GM18951 (cell line): ENCODE measurements around the gene TSPAN9.

Experiments used
- POLR2A ChIP-seq: IDR thresholded peaks from 4 replicates; pipeline ENCODE4 v1.6.1; 2011; ENCODE audit warnings: mild to moderate bottlenecking; ENCODE audit not compliant: insufficient read length, insufficient read depth; ENCODE audit errors: extremely low read depth
- in situ Hi-C: fragments of 300-500 bp; cut with MboI; formaldehyde crosslinking; loops from one replicate; pipeline ENCODE4 v1.12.0; 2022; ENCODE audit warnings: low sequenced_read_pairs, mixed read lengths, inconsistent platforms; ENCODE audit not compliant: unreplicated experiment

Gene TSPAN9

GRCh38 chr12:3271146-3271545 lies 194.0 kb downstream of the TSPAN9 start:
- in situ Hi-C loops, result loop anchor here (10.0 kb wide), 1 partner anchor 136 kb away; no protein-coding TSS in a partner anchor
- TF ChIP-seq POLR2A, result no peak

DNA sequence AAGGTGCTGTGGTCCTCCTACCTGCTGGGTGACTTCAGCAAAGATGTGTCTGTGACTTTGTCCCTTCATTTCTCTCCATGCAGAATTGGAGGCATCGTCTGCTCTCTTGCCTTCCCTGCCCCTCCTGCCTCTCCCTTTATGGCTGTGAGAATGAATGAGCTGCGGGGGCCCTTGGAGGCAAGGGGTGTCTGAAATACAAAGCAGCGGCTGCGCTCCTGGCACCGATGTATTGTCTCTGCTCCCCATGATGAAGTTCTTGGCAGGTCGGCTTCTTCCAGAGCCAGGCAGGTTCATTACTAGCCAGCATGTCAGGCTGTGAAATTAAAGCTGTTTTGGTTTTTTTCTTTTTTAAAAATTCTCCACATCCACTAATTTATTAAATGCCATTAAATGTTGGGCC lies 194.5 kb downstream of the TSPAN9 start:
- in situ Hi-C loops, result loop anchor here (10.0 kb wide), 1 partner anchor 137 kb away; no protein-coding TSS in a partner anchor
- no peak for TF ChIP-seq POLR2A

- in situ Hi-C loops, result loop anchor here (10.0 kb wide), 1 partner anchor 138 kb away; no protein-coding TSS in a partner anchor
These were observed 195.8 kb downstream of the TSPAN9 start for GRCh38 chr12:3272958-3273357.

GRCh38 chr12:3273409-3273853 lies 196.3 kb downstream of the TSPAN9 start:
- TF ChIP-seq POLR2A, result no peak
- in situ Hi-C loops, result loop anchor here (10.0 kb wide), 1 partner anchor 139 kb away; no protein-coding TSS in a partner anchor

More at GRCh38 chr12:3272958-3273357, 195.8 kb downstream of the TSPAN9 start:
- TF ChIP-seq POLR2A, result no peak

DNA sequence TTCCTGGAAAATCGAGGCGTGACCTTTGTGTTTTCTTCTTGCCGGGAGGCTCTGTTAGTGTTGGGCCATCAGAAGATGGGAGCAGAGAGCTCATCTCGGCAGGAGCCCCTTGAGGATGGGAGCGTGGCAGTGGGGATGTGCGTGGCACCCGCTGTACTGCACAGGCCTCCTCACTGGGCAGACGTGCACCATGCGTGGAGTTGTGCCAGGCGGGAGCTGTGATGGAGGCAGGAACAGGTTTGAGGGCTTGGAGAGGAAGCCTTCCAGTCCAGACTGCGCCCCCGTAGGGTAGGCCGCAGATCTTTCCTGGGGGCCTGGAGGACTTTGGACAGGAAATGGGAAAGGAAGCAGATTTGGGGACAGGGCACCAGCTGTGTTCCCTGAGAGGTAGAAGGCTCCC lies 197.5 kb downstream of the TSPAN9 start:
- no peak for TF ChIP-seq POLR2A
- in situ Hi-C loops, result loop anchor here (10.0 kb wide), 1 partner anchor 140 kb away; no protein-coding TSS in a partner anchor

GRCh38 chr12:3275171-3276041 lies 198.2 kb downstream of the TSPAN9 start:
- TF ChIP-seq POLR2A, result no peak
- in situ Hi-C loops, result loop anchor here (10.0 kb wide), 1 partner anchor 141 kb away; no protein-coding TSS in a partner anchor

DNA sequence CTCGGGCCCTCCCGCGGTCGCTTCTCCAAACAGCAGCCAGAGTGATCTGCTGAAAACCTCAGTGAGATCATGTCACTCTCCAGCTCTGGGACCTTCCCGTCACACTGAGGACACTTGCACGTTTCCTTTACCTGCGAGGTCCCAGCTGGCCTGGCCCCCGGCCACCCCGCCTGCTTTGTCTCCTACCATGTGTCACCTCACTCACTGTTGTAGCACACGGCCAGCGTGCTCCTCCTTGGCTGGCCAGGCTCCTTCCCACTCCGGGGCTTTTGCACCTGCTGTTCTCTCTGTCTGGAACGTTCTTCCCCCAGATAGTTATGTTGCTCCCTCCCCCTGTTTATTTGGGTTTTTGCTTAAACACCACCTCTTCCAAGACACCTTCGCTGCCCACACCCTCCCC lies 199.0 kb downstream of the TSPAN9 start:
- in situ Hi-C loops, result loop anchor here (10.0 kb wide), 1 partner anchor 141 kb away; no protein-coding TSS in a partner anchor
- TF ChIP-seq POLR2A, result no peak

DNA sequence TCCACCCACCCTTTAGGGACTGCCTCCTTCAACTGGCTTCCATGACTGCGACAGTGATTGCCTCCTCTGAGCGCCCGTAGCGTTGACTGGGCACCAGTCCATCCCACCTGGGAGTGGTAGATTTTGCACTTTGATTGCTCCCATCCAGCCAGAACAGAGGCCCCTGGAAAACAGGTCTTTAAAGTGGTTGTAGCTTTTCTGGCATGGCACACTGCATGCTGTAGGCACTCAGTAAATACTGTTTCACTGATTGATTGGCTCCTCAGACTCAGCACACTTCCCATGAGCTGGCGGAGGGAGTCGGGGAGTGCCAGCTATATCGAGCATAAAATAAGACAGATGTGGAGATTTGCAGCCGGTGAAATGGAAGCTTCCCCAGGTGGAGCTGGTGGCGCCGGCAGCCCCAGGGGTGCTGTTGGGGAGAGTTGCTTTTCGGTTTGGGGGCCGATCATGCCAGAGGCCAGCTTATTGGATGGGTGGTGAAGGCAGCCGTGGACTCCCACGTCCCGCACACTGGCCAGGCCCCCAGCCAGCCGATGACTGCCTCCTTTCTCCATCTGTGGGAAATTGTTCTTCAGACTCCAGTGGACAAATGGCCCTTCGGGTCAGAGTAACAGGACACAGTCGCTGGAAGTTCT lies 200.2 kb downstream of the TSPAN9 start:
- in situ Hi-C loops, result loop anchor here (10.0 kb wide), 1 partner anchor 143 kb away; no protein-coding TSS in a partner anchor
- no peak for TF ChIP-seq POLR2A

DNA sequence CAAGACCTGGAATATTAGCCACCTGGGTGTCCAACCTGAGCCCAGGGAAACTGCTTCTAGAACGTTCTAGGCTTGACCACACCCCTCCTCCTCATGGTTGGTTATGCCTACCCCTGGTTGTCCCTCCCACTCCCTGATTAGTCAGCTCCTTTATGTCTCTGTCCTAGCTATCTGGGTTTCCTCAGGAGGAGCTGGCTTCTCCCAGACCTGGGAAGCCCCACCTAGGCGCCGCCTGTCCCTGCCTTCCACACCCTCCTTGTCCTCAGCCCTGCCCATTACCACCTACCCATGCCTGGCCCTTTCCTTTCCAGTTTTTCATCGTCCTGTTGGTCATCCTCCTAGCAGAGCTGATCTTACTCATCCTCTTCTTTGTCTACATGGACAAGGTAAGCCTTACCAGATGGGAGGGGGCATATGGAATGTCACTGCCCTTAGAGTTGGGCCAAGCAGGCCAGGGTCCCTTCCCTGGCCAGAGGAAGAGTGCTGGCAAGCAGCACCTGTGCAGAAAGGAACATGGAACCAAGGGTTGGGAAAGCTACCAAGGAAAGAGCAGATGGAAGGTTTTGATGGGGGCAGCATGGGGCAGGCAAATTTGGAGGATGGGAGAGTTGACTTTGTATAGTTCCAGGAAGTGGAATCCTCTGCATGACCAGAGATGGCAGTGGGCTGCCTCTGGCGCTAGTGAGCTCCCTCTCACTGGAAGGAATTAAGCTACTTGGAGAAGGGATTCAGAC lies 201.7 kb downstream of the TSPAN9 start:
- in situ Hi-C loops, result loop anchor here (10.0 kb wide), 1 partner anchor 144 kb away; no protein-coding TSS in a partner anchor
- no peak for TF ChIP-seq POLR2A

DNA sequence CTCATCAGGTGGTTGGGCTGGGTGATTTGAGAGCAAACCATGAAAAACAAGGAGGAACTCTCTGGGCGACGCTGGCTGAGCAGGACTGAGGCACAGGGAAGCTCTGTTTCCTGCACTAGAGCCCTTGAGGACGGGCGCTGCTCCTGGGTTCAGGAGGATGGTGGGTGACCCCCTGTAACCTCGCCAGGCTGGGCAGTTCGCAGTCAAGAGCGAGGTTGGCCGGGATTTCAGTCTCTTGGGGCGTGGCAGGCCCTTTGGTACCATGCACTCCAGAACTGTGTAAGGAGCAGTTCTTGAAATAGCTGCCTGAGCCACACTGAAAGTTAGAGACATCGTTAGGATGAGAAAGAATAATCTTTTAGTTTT lies 202.2 kb downstream of the TSPAN9 start:
- no peak for TF ChIP-seq POLR2A
- in situ Hi-C loops, result loop anchor here (10.0 kb wide), 1 partner anchor 145 kb away; no protein-coding TSS in a partner anchor

DNA sequence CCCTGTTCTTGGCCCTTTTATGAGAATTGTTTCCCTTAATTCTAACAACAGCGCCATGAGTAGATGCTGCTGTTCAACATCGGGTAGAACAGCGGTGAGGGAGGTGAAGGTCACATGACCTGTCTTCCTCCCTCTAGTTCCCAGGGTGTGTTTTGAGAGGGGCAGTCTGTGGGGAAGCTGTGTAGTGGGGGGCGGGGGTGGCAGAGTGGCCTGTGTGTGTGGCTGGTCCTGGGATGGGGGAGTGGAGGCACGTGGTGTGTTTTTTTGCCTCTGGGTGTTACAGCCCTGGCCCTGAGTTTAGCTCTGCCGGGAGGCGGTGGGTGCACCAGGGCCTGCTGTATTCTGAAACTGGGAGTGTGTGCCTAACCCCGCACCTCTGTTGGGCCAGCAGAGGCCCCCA lies 202.7 kb downstream of the TSPAN9 start:
- no peak for TF ChIP-seq POLR2A
- in situ Hi-C loops, result loop anchor here (10.0 kb wide), 1 partner anchor 145 kb away; no protein-coding TSS in a partner anchor

DNA sequence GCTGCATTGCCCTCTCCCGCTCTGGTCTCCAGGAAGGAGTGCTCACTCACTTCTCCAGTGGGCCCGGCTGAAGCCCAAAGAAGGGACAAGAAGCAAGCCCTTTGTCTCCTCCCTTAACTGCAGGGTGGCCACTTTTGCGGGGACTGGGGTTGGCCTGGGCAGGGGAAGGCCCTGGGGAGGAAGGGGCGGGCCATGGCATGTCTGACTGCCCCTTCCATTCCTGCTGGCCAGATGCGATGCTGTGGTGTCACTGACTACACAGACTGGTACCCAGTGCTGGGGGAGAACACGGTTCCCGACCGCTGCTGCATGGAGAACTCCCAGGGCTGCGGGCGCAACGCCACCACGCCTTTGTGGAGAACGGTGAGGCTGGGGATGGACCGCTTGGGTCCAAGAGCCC lies 203.8 kb downstream of the TSPAN9 start:
- TF ChIP-seq POLR2A, result no peak
- in situ Hi-C loops, result no loop called here
